ENCODE data around the gene MUC2. TPM values are rescaled to one million over a fixed set of nuclear protein-coding genes. Genes with fewer than 3 reads are reported as not detected.

MUC2 gene
- polyA plus RNA-seq, 4 donors: 3.0 to 239 (median 30.8) TPM

GRCh38 chr11:1029051-1029450 lies 45.6 kb upstream of the MUC2 start:
- no peak for DNase-seq
- no peaks in the 10 kb centered on the region for H3K9me3 ChIP-seq (ENCODE audit: control insufficient read depth in 2 of 2, insufficient read depth in 1 of 2, low read depth in 1 of 2, low read length in 1 of 2)

GRCh38 chr11:1029654-1030053 lies 45.0 kb upstream of the MUC2 start:
- 47 to 60% (median 57%) methylated on average over 15 to 16 of the region's 16 CpGs for WGBS, 3 donors
- Histone ChIP-seq H3K27ac (ENCODE audit: low read depth in 1 of 3, low read length in 2 of 3) (no peak overlapping the region), H3K4me3 (ENCODE audit: low read depth in 1 of 3, low read length in 3 of 3) (no peak overlapping the region), H3K9me3 (ENCODE audit: control insufficient read depth in 2 of 2, insufficient read depth in 1 of 2, low read depth in 1 of 2, low read length in 1 of 2) (no peaks in the 10 kb centered on the region), H3K36me3 (ENCODE audit: control insufficient read depth in 3 of 3, insufficient read depth in 2 of 3, low read depth in 1 of 3, low read length in 3 of 3) (peaks cover 0 to 2% (median 0%) of the 10 kb centered on the region in 3 donors), H3K4me1 (ENCODE audit: control insufficient read depth in 3 of 3, insufficient read depth in 2 of 3, low read depth in 1 of 3, low read length in 2 of 3) (no peaks in the 10 kb centered on the region), H3K27me3 (ENCODE audit: control insufficient read depth in 3 of 3, insufficient read depth in 3 of 3, low read length in 3 of 3) (no peaks in the 10 kb centered on the region)
- DNase-seq: no peak
- no peak for FAIRE-seq

More at GRCh38 chr11:1029051-1029450, 45.6 kb upstream of the MUC2 start:
- 61 to 83% (median 72%) methylated on average over 23 to 25 of the region's 25 CpGs for WGBS, 3 donors
- no peak overlapping the region for H3K27ac ChIP-seq (ENCODE audit: low read depth in 1 of 3, low read length in 2 of 3)
- H3K4me1 ChIP-seq (ENCODE audit: control insufficient read depth in 3 of 3, insufficient read depth in 2 of 3, low read depth in 1 of 3, low read length in 2 of 3): no peaks in the 10 kb centered on the region
- peaks cover 0 to 5% (median 0%) of the 10 kb centered on the region in 3 donors for H3K36me3 ChIP-seq (ENCODE audit: control insufficient read depth in 3 of 3, insufficient read depth in 2 of 3, low read depth in 1 of 3, low read length in 3 of 3)
- H3K27me3 ChIP-seq (ENCODE audit: control insufficient read depth in 3 of 3, insufficient read depth in 3 of 3, low read length in 3 of 3): no peaks in the 10 kb centered on the region
- no peak overlapping the region for H3K4me3 ChIP-seq (ENCODE audit: low read depth in 1 of 3, low read length in 3 of 3)
- FAIRE-seq: no peak

DNA sequence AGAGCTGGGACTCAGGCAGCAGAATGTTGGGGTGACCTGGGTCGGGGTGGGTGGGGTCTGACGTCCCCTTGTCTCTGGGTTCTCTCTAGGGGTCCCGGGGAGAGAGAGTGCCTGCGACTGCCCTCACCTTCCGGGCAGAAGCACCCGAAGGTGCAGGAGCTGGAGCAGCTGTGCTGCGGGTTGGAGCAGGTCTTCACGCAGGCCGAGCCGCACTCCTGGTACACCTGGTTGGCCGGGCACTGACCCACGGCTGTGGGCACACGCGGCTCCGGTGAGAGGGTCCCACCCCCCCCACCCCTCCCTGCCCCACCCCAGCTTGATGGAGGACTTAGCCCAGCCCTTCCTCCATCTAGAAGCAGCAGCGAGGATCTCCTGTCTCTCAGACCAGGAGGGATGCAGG lies 44.6 kb upstream of the MUC2 start:
- FAIRE-seq (no peak), DNase-seq (no peak)
- no peak overlapping the region for H3K4me3 ChIP-seq (ENCODE audit: low read depth in 1 of 3, low read length in 3 of 3)
- 65 to 78% (median 65%) methylated on average over 8 to 16 of the region's 16 CpGs for WGBS, 3 donors
- no peaks in the 10 kb centered on the region for H3K36me3 ChIP-seq (ENCODE audit: control insufficient read depth in 3 of 3, insufficient read depth in 2 of 3, low read depth in 1 of 3, low read length in 3 of 3)
- no peaks in the 10 kb centered on the region for H3K9me3 ChIP-seq (ENCODE audit: control insufficient read depth in 2 of 2, insufficient read depth in 1 of 2, low read depth in 1 of 2, low read length in 1 of 2)
- no peak overlapping the region for H3K27ac ChIP-seq (ENCODE audit: low read depth in 1 of 3, low read length in 2 of 3)
- no peaks in the 10 kb centered on the region for H3K27me3 ChIP-seq (ENCODE audit: control insufficient read depth in 3 of 3, insufficient read depth in 3 of 3, low read length in 3 of 3)
- H3K4me1 ChIP-seq (ENCODE audit: control insufficient read depth in 3 of 3, insufficient read depth in 2 of 3, low read depth in 1 of 3, low read length in 2 of 3): no peaks in the 10 kb centered on the region

- H3K9me3 ChIP-seq (ENCODE audit: control insufficient read depth in 2 of 2, insufficient read depth in 1 of 2, low read depth in 1 of 2, low read length in 1 of 2): no peaks in the 10 kb centered on the region
- H3K27me3 ChIP-seq (ENCODE audit: control insufficient read depth in 3 of 3, insufficient read depth in 3 of 3, low read length in 3 of 3): no peaks in the 10 kb centered on the region
- FAIRE-seq (no peak), DNase-seq (no peak)
- H3K36me3 ChIP-seq (ENCODE audit: control insufficient read depth in 3 of 3, insufficient read depth in 2 of 3, low read depth in 1 of 3, low read length in 3 of 3): no peaks in the 10 kb centered on the region
- H3K4me1 ChIP-seq (ENCODE audit: control insufficient read depth in 3 of 3, insufficient read depth in 2 of 3, low read depth in 1 of 3, low read length in 2 of 3): no peaks in the 10 kb centered on the region
- no peak overlapping the region for H3K4me3 ChIP-seq (ENCODE audit: low read depth in 1 of 3, low read length in 3 of 3)
- WGBS, 3 donors: 62 to 65% (median 62%) methylated on average over 20 of the region's 20 CpGs
- no peak overlapping the region for H3K27ac ChIP-seq (ENCODE audit: low read depth in 1 of 3, low read length in 2 of 3)
Measured at GRCh38 chr11:1030556-1030955, 44.1 kb upstream of the MUC2 start.

- H3K4me1 ChIP-seq (ENCODE audit: control insufficient read depth in 3 of 3, insufficient read depth in 2 of 3, low read depth in 1 of 3, low read length in 2 of 3): no peaks in the 10 kb centered on the region
- no peak for DNase-seq
- FAIRE-seq: no peak
- no peaks in the 10 kb centered on the region for H3K9me3 ChIP-seq (ENCODE audit: control insufficient read depth in 2 of 2, insufficient read depth in 1 of 2, low read depth in 1 of 2, low read length in 1 of 2)
- H3K36me3 ChIP-seq (ENCODE audit: control insufficient read depth in 3 of 3, insufficient read depth in 2 of 3, low read depth in 1 of 3, low read length in 3 of 3): no peaks in the 10 kb centered on the region
- WGBS, 3 donors: 72 to 80% (median 78%) methylated on average over 26 to 30 of the region's 30 CpGs
- no peak overlapping the region for H3K27ac ChIP-seq (ENCODE audit: low read depth in 1 of 3, low read length in 2 of 3)
- H3K4me3 ChIP-seq (ENCODE audit: low read depth in 1 of 3, low read length in 3 of 3): no peak overlapping the region
- no peaks in the 10 kb centered on the region for H3K27me3 ChIP-seq (ENCODE audit: control insufficient read depth in 3 of 3, insufficient read depth in 3 of 3, low read length in 3 of 3)
Measured at GRCh38 chr11:1031121-1031899, 43.4 kb upstream of the MUC2 start.

DNA sequence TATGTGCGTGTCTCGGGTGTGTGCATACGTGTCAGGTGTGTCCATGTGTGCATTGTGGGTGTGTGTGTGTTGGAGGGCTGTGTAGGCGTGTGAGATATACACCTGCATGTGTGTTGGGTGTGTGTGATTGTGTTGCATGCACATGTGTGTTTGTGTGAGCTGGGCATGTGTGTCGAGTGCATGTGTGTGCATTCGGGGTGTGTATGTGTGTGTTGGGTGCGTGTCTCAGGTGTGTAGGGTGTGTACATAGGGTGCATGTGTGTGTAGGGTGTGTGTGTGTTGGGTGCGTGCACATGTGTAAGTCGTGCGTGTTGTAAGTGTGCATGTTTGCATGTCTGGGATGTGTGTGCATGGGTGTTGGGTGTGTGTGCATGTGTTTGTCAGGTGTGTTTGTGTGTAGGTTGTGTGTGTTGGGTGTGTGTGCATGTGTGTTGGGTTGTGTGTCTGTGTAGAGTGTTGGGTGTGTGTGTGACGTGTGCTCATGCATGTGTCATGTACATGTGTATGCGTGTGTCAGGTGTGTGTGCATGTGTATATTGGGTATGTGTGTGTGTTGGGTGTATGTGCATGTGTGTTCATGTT lies 42.3 kb upstream of the MUC2 start:
- FAIRE-seq (no peak), DNase-seq (no peak)
- Histone ChIP-seq H3K36me3 (ENCODE audit: control insufficient read depth in 3 of 3, insufficient read depth in 2 of 3, low read depth in 1 of 3, low read length in 3 of 3) (no peaks in the 10 kb centered on the region), H3K27ac (ENCODE audit: low read depth in 1 of 3, low read length in 2 of 3) (no peak overlapping the region), H3K4me3 (ENCODE audit: low read depth in 1 of 3, low read length in 3 of 3) (no peak overlapping the region), H3K4me1 (ENCODE audit: control insufficient read depth in 3 of 3, insufficient read depth in 2 of 3, low read depth in 1 of 3, low read length in 2 of 3) (no peaks in the 10 kb centered on the region), H3K9me3 (ENCODE audit: control insufficient read depth in 2 of 2, insufficient read depth in 1 of 2, low read depth in 1 of 2, low read length in 1 of 2) (no peaks in the 10 kb centered on the region), H3K27me3 (ENCODE audit: control insufficient read depth in 3 of 3, insufficient read depth in 3 of 3, low read length in 3 of 3) (peaks cover 0 to 5% (median 3%) of the 10 kb centered on the region in 3 donors)
- 89 to 94% (median 92%) methylated on average over 12 of the region's 12 CpGs for WGBS, 3 donors

DNA sequence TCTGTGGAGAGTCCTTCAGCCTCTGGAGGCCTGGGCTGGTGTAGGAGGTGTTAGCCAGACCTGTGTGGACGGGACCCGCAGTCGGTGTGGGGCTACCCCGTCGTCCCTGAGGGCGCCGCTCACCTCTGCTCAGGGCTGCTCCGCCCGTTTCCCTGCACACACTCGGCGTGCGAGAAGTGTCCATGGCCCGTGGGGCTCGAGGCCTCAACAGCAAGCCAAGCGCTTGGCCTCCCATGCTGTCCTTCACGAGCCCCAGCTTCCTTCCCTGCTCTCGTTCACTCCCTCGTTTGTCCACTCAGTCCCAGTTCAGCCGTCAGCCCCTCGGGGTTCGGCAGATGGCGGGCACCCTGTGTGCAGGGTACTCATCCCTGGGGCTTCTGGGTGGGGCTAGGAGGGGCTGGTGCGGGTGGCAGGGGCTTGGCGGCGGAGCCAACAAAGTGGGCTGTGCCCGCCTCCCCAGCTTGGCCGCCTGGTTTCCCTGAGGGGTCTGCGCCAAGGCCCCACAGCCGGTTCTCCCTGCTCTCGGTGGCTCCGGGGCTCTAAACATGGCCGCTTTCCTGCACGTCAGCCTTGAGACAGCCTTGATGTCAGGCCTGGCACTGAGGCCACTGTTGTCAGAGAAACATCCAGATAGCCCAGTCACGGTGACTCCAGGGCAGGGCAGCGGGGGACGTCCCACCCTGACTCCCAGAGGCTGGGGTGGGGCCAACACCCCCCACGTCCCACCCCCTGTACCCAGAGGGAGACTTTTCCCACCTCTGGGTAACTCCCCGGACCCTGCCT lies 41.5 kb upstream of the MUC2 start:
- no peak overlapping the region for H3K4me3 ChIP-seq (ENCODE audit: low read depth in 1 of 3, low read length in 3 of 3)
- no peaks in the 10 kb centered on the region for H3K9me3 ChIP-seq (ENCODE audit: control insufficient read depth in 2 of 2, insufficient read depth in 1 of 2, low read depth in 1 of 2, low read length in 1 of 2)
- no peaks in the 10 kb centered on the region for H3K36me3 ChIP-seq (ENCODE audit: control insufficient read depth in 3 of 3, insufficient read depth in 2 of 3, low read depth in 1 of 3, low read length in 3 of 3)
- DNase-seq (no peak), FAIRE-seq (no peak)
- WGBS, 3 donors: 72 to 80% (median 77%) methylated on average over 36 to 38 of the region's 38 CpGs
- H3K27me3 ChIP-seq (ENCODE audit: control insufficient read depth in 3 of 3, insufficient read depth in 3 of 3, low read length in 3 of 3): peaks cover 0 to 5% (median 4%) of the 10 kb centered on the region in 3 donors
- H3K4me1 ChIP-seq (ENCODE audit: control insufficient read depth in 3 of 3, insufficient read depth in 2 of 3, low read depth in 1 of 3, low read length in 2 of 3): no peaks in the 10 kb centered on the region
- no peak overlapping the region for H3K27ac ChIP-seq (ENCODE audit: low read depth in 1 of 3, low read length in 2 of 3)

DNA sequence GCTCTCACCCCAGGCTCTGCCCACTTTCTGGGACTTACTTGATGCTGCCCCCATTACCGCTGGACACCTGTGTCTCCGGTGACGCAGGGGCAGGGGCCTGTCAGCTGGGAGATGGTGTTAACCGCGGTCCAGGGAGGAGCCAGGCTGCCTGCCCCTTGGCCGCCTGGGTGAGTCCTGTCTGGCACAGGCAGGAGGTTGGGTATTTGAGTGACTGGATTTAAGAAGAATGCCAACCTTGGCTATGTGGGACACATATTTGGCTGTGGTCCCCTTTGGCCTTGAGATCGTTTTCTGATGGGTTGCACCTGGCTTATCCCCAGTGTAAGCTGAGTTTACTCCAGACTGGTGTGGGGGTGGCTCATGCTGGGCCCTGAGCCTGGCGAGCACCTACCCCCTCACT lies 40.7 kb upstream of the MUC2 start:
- H3K27ac ChIP-seq (ENCODE audit: low read depth in 1 of 3, low read length in 2 of 3): no peak overlapping the region
- FAIRE-seq: no peak
- WGBS, 3 donors: 58 to 82% (median 67%) methylated on average over 7 to 8 of the region's 8 CpGs

More for the DNA sequence above, 40.7 kb upstream of the MUC2 start:
- DNase-seq: no peak
- no peak overlapping the region for H3K4me3 ChIP-seq (ENCODE audit: low read depth in 1 of 3, low read length in 3 of 3)
- no peaks in the 10 kb centered on the region for H3K9me3 ChIP-seq (ENCODE audit: control insufficient read depth in 2 of 2, insufficient read depth in 1 of 2, low read depth in 1 of 2, low read length in 1 of 2)
- no peaks in the 10 kb centered on the region for H3K4me1 ChIP-seq (ENCODE audit: control insufficient read depth in 3 of 3, insufficient read depth in 2 of 3, low read depth in 1 of 3, low read length in 2 of 3)
- peaks cover 0 to 5% (median 4%) of the 10 kb centered on the region in 3 donors for H3K27me3 ChIP-seq (ENCODE audit: control insufficient read depth in 3 of 3, insufficient read depth in 3 of 3, low read length in 3 of 3)
- H3K36me3 ChIP-seq (ENCODE audit: control insufficient read depth in 3 of 3, insufficient read depth in 2 of 3, low read depth in 1 of 3, low read length in 3 of 3): no peaks in the 10 kb centered on the region

All from small intestine (tissue), 7 donors.